ENCODE results near the gene OGFR.

OGFR gene

GRCh38 chr20:62856931-62857619, 52.4 kb downstream of the OGFR start:
- peaks cover 40% of the 10 kb centered on the region for H3K36me3 ChIP-seq
- TF ChIP-seq, protein P1, sequence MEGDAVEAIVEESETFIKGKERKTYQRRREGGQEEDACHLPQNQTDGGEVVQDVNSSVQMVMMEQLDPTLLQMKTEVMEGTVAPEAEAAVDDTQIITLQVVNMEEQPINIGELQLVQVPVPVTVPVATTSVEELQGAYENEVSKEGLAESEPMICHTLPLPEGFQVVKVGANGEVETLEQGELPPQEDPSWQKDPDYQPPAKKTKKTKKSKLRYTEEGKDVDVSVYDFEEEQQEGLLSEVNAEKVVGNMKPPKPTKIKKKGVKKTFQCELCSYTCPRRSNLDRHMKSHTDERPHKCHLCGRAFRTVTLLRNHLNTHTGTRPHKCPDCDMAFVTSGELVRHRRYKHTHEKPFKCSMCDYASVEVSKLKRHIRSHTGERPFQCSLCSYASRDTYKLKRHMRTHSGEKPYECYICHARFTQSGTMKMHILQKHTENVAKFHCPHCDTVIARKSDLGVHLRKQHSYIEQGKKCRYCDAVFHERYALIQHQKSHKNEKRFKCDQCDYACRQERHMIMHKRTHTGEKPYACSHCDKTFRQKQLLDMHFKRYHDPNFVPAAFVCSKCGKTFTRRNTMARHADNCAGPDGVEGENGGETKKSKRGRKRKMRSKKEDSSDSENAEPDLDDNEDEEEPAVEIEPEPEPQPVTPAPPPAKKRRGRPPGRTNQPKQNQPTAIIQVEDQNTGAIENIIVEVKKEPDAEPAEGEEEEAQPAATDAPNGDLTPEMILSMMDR (IDR thresholded peaks at IDR 0.05) = no peak

DNA sequence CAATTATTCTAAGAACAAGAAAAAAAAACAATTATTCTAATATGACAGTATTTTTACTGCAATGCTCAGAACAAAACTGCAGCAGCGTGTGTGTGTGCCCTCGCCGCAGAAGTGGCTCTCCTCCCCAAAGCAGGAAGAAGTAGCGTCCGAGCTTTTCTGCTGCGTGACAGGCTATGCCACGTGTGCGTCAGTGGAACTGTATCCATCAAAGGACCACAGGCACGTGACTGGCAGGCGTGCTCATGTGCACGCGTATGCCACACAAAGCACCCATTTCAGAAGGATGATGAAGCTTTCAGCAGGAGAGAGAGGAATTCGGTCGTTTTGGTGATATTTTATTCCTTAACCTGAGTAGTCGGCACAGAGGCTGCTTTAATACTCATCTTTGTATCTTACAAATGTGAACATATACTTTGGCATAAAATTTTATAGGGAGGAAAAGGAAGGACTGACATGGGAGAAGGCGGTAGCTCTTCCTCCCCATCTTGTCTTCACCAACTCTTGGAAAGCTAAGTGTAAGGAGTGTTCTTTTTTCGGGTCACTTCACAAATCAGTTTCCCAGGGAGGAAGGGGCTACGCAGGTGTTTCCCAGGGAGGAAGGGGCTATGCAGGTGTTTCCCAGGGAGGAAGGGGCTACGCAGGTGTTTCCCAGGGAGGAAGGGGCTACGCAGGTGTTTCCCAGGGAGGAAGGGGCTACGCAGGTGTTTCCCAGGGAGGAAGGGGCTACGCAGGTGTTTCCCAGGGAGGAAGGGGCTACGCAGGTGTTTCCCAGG, 53.6 kb downstream of the OGFR start:
- TF ChIP-seq, protein P1 (IDR thresholded peaks at IDR 0.05) = no peak
- H3K9me3 ChIP-seq = no peaks in the 10 kb centered on the region
- no peak overlapping the region for H3K27ac ChIP-seq
- peaks cover 9 to 18% of the 10 kb centered on the region in 2 experiments for H3K4me1 ChIP-seq (ENCODE audit: control insufficient read depth in 1 of 2, insufficient read depth in 1 of 2, low read depth in 1 of 2, low read length in 1 of 2)
- H3K4me3 ChIP-seq (ENCODE audit: low read depth in 1 of 2, low read length in 1 of 2) = no peak overlapping the region
- peaks cover 28% of the 10 kb centered on the region for H3K36me3 ChIP-seq
- H3K27me3 ChIP-seq = peaks cover 21% of the 10 kb centered on the region

More at GRCh38 chr20:62856931-62857619, 52.4 kb downstream of the OGFR start:
- Histone ChIP-seq H3K9me3 (no peaks in the 10 kb centered on the region), H3K27me3 (peaks cover 21% of the 10 kb centered on the region), H3K27ac (no peak overlapping the region), H3K4me3 (ENCODE audit: low read depth in 1 of 2, low read length in 1 of 2) (no peak overlapping the region), H3K4me1 (ENCODE audit: control insufficient read depth in 1 of 2, insufficient read depth in 1 of 2, low read depth in 1 of 2, low read length in 1 of 2) (peaks cover 9 to 14% of the 10 kb centered on the region in 2 experiments)

DNA sequence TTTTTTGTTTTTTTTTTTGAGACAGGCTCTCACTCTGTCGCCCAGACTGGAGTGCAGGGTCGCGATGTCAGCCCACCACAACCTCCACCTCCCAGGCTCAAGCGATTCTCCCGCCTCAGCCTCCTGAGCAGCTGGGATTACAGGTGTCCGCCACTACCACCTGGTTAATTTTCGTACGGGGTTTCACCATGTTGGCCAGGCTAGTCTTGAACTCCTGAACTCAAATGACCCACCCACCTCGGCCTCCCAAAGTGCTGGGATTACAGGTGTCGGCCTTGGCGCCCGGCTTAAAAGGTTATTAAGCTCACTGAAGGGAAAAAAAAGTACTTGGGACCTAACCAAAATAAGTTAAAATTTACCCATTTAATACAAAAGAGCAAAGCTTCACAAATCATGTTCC, 55.1 kb downstream of the OGFR start:
- H3K9me3 ChIP-seq = no peaks in the 10 kb centered on the region
- no peak overlapping the region for H3K4me3 ChIP-seq (ENCODE audit: low read depth in 1 of 2, low read length in 1 of 2)
- H3K27me3 ChIP-seq = peaks cover 21% of the 10 kb centered on the region
- H3K4me1 ChIP-seq (ENCODE audit: control insufficient read depth in 1 of 2, insufficient read depth in 1 of 2, low read depth in 1 of 2, low read length in 1 of 2) = peaks cover 9 to 18% of the 10 kb centered on the region in 2 experiments
- H3K27ac ChIP-seq = no peak overlapping the region
- peaks cover 16% of the 10 kb centered on the region for H3K36me3 ChIP-seq
- TF ChIP-seq, protein P1 (IDR thresholded peaks at IDR 0.05) = no peak

DNA sequence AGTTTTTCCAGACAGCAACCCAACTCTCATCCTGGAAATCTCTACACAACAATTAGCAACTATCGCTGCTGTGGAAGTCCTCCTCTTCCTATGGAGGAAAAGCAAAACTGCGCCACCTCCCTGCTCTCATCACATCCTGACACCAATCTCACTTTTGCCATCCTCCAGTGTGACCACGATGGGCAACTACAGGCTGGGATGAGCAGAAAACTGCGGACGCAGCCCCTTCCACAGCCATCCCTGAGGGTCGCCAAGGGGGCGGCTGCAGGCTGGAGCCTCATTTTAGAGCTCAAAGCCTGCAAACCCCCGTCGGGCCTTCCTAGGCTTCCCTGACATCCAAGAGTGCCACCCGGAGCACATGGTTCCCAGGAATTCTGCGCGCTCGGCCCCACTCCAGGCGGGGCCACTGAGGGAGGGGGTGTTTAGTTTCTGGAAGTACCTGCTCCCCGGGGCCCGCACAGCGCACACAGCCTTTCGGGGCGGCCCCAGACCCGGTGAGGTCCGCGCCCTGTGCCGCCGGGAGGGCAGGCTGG, 55.8 kb downstream of the OGFR start:
- H3K27ac ChIP-seq = no peak overlapping the region
- peak overlapping the region; percentile 52 to 66 for H3K4me3 ChIP-seq (ENCODE audit: low read depth in 1 of 2, low read length in 1 of 2)
- peaks cover 9 to 18% of the 10 kb centered on the region in 2 experiments for H3K4me1 ChIP-seq (ENCODE audit: control insufficient read depth in 1 of 2, insufficient read depth in 1 of 2, low read depth in 1 of 2, low read length in 1 of 2)
- no peaks in the 10 kb centered on the region for H3K9me3 ChIP-seq
- H3K36me3 ChIP-seq = peaks cover 8% of the 10 kb centered on the region
- peaks cover 25% of the 10 kb centered on the region for H3K27me3 ChIP-seq
- TF ChIP-seq, protein P1 (IDR thresholded peaks at IDR 0.05) = no peak

- TF ChIP-seq, protein P1 (IDR thresholded peaks at IDR 0.05) = no peak
- H3K4me3 ChIP-seq (ENCODE audit: low read depth in 1 of 2, low read length in 1 of 2) = peak overlapping the region; percentile 52 to 66
Observed at GRCh38 chr20:62860924-62861691, 56.5 kb downstream of the OGFR start.

More at GRCh38 chr20:62860924-62861691, 56.5 kb downstream of the OGFR start:
- H3K9me3 ChIP-seq = no peaks in the 10 kb centered on the region
- peaks cover 7% of the 10 kb centered on the region for H3K36me3 ChIP-seq
- H3K27ac ChIP-seq = peak overlapping the region; percentile 13
- H3K27me3 ChIP-seq = peaks cover 25% of the 10 kb centered on the region
- peaks cover 9 to 18% of the 10 kb centered on the region in 2 experiments for H3K4me1 ChIP-seq (ENCODE audit: control insufficient read depth in 1 of 2, insufficient read depth in 1 of 2, low read depth in 1 of 2, low read length in 1 of 2)

All from neutrophil (primary cell).